NCI-H1417 (cell line): ENCODE measurements around the gene NARF.
"Not testable (repeated sequence)": the region's sequence is repeated elsewhere in the genome, so short reads cannot be mapped to it uniquely, and the experiment has no call there.

Source experiments
- DNase-seq, 3 experiments: peaks; one replicate each; lab custom pipeline; 2025; lab: John Stamatoyannopoulos, UW

Gene NARF

DNA sequence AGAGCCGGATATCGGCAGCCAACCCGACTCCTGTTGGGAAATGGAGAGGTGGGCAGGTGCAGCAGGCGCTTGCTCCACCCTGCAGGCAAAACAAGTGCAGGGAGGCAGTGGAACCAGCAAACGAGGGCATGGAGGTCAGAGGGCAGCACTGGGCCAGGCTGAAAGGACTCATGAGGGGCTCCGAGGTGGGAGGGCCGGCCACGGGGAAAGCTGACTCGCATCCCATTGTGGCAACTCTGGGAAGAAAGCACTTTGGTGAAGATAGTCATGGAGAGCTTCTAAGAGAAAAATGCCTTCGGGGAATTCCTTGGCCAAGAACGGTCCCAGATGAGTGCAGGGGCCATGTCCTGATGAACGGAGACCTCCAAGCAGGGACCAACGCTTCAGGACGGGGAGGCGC is 12.4 kb upstream of the NARF start:
- DNase-seq, result no peak

GRCh38 chr17:82446649-82447048 is 11.9 kb upstream of the NARF start:
- DNase-seq, result no peak

DNA sequence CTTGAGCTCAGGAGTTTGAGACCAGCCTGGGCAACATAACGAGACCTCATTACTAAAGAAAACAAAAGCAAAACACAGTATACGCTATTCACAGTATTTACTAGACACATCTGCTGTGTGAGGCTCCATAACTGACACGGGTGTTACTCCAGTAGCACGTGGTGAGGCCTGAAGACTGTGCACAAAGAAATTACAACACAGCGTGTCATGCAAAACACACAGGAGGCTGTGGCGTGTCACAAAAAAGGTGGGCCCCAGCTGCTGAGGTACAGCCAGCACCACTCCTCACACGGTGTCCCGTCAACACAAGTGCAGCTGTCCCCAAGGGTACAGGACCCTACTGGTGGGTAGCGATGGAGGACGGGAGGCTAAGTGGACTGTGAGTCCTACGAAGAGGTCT is 10.7 kb upstream of the NARF start:
- DNase-seq, result no peak

GRCh38 chr17:82449131-82449882 is 9.2 kb upstream of the NARF start:
- peak in 2 of 3 experiments; percentile 73 to 87 for DNase-seq

- DNase-seq, result peak in 1 of 3 experiments; percentile 53
Measured at GRCh38 chr17:82449883-82450356, 8.6 kb upstream of the NARF start.

DNA sequence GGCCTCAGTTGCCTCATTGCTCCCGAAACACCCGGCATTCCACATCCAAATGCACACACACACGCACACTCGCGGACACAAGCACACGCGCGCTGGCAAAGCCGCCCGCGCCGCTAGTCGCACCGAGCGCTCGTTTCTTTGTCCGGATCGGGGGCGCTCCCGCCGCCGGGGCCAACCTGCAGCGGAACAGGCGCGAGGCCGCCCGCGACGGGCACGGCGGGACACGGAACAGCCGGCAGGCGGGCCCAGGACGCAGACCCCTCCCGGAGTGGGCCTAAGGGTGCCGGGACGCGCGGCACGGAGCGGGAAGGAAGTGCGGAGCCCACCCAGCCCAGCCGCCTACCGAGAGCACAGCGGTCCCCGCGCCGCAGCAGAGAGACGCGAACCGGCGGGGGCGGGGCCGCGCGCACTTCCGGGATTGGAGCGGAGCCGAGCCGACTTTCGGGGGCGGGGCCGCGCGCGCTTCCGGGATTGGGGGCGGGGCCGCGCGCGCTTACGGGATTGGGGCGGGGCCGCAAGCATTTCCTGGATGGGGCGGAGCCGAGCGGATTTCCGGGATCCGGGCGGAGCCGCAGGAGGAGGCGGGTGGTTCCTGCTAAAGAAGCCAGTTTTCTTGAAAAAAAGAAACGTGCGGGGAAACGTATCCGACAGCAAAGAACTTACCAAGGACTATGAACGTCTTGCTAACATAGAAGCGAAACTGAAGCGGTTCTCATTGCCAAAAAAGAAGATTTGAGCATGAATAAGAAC is 8.0 kb upstream of the NARF start, which contains the start of gene CYBC1:
Gene CYBC1, minus strand, starts transcription at position 396 of the 750 bp plus-strand sequence. CDS start 1,498 bp downstream, outside the sequence.
- DNase-seq, result peak; percentile 91 to 97 (median 93)

GRCh38 chr17:82452162-82452561 is 6.4 kb upstream of the NARF start:
- no peak for DNase-seq

GRCh38 chr17:82453151-82453550 is 5.4 kb upstream of the NARF start:
- DNase-seq, result peak in 1 of 3 experiments; percentile 12

DNA sequence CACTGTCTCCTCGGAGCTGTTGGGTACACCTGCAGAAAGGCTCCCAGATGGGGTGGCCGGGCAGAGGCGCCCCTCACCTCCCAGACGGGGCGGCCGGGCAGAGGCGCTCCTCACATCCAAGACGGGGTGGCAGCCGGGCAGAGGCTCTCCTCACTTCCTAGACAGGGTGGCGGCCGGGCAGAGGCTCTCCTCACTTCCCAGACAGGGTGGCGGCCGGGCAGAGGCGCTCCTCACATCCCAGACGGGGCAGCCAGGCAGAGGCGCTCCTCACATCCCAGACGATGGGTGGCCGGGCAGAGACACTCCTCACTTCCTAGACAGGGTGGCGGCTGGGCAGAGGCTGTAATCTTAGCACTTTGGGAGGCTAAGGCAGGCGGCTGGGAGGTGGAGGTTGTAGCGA is 4.8 kb upstream of the NARF start:
- not testable (repeated sequence) for DNase-seq

DNA sequence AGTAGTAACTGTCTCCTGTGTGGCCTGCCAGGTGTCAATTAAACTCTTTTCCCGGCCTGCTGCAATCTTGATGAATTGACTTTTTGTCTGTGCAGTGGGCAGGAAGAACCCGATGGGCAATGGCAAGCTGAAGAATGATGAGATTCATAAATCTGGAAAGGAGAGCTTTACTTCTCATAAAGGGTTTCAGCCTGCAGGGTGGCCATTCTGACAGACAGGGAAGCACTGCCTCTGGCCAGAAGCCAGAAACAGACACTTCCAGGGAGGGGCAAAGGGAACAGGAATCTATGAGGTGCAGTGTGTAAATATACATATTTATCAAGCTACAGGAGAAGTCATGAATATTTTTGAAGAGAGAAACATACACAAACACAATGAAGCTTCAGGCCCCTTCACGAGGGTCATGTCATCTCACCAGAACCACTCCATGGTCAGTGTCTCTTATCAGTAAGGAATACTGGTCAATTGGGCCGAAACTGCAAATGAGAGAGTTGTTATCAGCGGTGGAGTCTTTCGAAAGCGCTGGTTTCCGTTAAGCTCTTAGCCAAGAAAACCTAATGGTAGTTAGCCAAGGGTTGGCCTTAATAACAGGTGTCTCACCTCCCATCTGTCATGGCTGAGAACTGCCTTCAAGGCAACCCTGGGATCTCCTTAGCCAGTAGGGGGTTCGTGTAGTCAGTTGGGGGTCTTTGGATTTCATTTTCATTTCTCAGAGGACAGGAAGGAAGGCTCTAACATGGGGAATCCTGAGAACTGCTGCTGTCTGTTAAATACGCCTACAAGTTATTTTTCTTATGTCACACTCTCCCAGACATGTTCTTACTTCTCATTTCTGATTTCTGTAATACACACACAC is 1.2 kb upstream of the NARF start:
- DNase-seq, result peak in 2 of 3 experiments; percentile 15 to 24

DNA sequence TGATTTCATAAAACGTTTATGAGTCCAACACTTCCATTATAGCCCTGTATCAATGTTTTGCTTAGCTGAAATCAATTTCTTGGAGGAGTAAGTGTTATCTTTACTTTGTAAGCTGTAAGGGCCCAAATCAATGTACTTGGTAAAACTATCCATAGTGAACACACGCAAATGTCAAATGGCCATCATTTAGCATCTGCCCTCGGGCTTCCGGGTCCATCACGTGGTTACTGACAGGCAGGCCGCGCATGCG is 687 bp upstream of the NARF start:
- peak in 1 of 3 experiments; percentile 93 for DNase-seq

DNA sequence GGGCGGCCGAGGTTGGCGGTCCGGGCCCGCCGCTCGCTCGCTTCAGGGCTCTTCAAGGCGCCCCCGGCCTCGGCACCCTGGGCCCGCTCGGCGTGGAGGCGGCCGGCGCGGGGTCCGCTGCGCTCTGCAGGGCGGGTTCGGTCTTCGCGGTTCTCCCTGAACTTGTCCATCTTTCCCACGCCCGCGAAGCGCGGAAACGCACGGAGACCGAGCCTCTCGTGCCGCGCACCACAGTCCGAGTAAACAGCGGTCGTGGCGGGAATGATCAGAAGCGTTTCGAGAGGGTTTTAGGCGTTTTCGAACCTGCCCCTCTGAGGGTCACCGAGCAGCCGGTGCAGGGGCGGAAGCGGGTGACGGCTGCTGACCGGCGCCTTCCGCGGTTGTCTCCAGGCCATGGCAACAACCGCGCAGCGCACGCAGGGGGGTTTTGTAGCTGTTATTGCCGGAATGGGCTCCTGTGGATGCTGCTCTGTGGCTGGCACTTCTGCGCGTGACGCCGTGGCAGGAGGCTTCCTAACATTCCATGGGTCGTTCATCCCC is 414 bp downstream of the NARF start:
- peak; percentile 53 to 76 (median 75) for DNase-seq

GRCh38 chr17:82459936-82460335 is 1.4 kb downstream of the NARF start:
- DNase-seq, result not testable (repeated sequence)

DNA sequence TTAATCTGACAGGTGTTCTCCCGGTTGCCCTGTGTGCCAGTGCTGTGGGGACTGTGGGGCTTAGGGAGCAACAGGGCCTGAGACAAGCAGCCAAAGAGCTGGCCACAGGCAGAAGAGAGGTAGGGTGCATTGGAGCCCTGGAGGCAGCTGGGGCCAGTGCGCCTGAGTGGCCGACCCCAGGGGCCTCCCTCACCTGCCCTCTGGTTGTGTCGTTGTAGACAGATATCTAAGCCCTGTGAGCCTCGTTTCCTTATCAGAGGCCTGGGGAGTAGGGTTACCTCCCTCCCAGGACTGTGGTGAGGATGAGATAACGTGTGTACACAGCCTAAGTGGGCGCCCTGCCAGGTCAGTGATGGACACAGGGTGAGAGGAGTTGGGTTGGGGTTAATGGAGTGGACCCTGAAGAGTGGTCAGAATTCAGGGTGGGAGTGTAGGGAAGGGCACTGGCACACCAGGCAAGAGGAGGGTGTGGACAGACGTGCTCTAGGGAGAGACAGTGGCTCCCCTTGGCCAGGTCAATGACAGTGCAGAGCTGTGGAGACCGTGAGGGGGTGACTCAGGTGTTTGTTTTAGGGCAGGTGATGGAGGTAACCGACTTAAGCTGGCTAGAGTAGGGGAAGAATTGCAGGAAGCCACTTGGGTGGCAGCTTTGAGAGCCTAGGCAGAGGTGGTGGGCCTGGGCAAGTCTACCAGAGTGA is 3.4 kb downstream of the NARF start:
- DNase-seq, result no peak

DNA sequence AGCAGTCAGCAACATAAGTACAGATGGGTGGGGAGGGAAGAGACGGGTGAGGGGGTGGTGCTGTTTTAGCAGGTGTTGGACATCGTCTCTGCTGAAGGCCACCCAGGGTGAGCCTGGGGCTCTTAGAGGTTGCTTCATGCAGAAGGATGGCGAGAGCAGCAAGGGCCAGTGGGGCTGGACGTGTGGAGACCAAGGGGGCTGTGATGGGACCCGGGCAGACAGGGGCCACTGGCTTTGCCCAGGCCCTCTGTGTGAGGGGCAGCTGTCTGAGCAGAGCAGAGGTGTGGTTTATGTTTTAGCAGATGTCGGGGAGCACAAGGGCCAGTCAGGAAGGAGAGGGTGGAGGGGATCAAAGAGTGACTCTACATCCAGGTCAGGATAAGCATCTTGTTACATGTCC is 4.8 kb downstream of the NARF start:
- no peak for DNase-seq

GRCh38 chr17:82463925-82464566 is 5.5 kb downstream of the NARF start:
- DNase-seq, result no peak

DNA sequence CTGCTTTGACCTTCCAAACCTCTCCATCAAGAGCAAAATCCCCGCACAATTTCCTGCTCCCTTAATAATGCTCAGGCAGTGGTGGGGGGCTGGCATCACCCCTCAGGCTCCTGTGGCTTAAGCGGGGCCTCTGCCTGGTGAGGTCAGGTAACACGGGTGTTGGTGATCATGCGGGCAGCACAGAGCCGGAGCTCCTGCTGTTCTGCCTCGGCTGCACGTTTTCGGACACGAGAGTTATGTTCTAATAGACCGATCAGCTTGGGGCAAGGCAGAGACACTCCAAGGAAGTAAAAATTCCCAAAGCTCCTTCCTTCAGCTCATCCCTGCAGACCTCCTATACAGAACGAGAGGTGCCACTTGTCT is 6.0 kb downstream of the NARF start:
- no peak for DNase-seq

- no peak for DNase-seq
Measured at GRCh38 chr17:82465023-82465603, 6.6 kb downstream of the NARF start.

- no peak for DNase-seq
Measured at GRCh38 chr17:82468692-82469091, 10.2 kb downstream of the NARF start.

DNA sequence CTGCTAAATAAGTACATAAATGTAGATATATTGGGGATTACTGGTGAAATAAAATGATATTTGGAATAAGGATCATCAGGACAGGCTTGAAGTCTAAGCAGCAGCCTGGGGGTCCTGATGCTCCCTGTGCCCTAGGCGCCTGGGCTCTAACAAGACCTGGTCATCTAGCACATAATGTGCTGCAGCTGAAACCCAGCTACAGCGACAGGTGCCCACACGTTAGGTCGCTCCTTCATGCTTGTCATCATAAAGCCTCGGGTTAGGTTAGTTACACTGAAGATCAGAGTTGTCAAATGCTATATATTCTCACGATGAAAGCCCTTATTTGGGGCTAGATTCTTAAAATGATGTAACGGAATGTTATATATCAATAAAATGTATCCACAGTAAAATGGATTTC is 11.5 kb downstream of the NARF start:
- no peak for DNase-seq
